Trophoblast cell (in vitro differentiated cells and primary cell): ENCODE results near the gene PARD6B.
"Not testable (repeated sequence)": the region's sequence is repeated elsewhere in the genome, so short reads cannot be mapped to it uniquely, and the experiment has no call there.

Experiments
- DNase-seq, 2 donors: peaks; one replicate each; pipeline ENCODE4 v3.0.0-alpha.2; 2016
- H2AFZ ChIP-seq: 2 replicates; pipeline ENCODE4 v1.6.1; 2013; ENCODE audit warnings: low read length, moderate library complexity, mild to moderate bottlenecking; ENCODE audit not compliant: insufficient read depth, poor library complexity
- H2AK5ac ChIP-seq: 2 replicates; pipeline ENCODE4 v1.6.1; 2013; ENCODE audit warnings: mild to moderate bottlenecking, low read length
- H2BK120ac ChIP-seq: 2 replicates; pipeline ENCODE4 v1.6.1; 2013; ENCODE audit warnings: low read length, mild to moderate bottlenecking, moderate library complexity; ENCODE audit not compliant: insufficient read depth, poor library complexity
- H2BK12ac ChIP-seq: 2 replicates; pipeline ENCODE4 v1.6.1; 2013; ENCODE audit warnings: mild to moderate bottlenecking, low read length, moderate library complexity
- H2BK5ac ChIP-seq: 2 replicates; pipeline ENCODE4 v1.6.1; 2013; ENCODE audit warnings: low read length, low read depth, moderate library complexity, mild to moderate bottlenecking; ENCODE audit not compliant: poor library complexity
- H3K14ac ChIP-seq: 2 replicates; pipeline ENCODE4 v1.6.1; 2013; ENCODE audit warnings: mild to moderate bottlenecking, low read length
- H3K18ac ChIP-seq: 2 replicates; pipeline ENCODE4 v1.6.1; 2013; ENCODE audit warnings: mild to moderate bottlenecking, low read length
- H3K23ac ChIP-seq: 2 replicates; pipeline ENCODE4 v1.6.1; 2013; ENCODE audit warnings: low read length
- H3K27ac ChIP-seq: 2 replicates; pipeline ENCODE4 v1.5.1; 2013; ENCODE audit warnings: low read depth, mild to moderate bottlenecking, inconsistent platforms, low read length, moderate library complexity
- H3K27me3 ChIP-seq: 2 replicates; pipeline ENCODE4 v1.6.1; 2013; ENCODE audit warnings: inconsistent platforms, mild to moderate bottlenecking, low read length, moderate library complexity; ENCODE audit not compliant: insufficient read depth
- H3K36me3 ChIP-seq, 2 experiments: 1 replicate in 1 of 2; 2 replicates in 1 of 2; pipeline ENCODE4 v1.6.1; 2013; ENCODE audit warnings: low read length in 2 of 2, mild to moderate bottlenecking in 2 of 2, moderate library complexity in 1 of 2; ENCODE audit not compliant: insufficient read depth in 2 of 2, control insufficient read depth in 1 of 2
- H3K4ac ChIP-seq: 2 replicates; pipeline ENCODE4 v1.6.1; 2013; ENCODE audit warnings: low read depth, mild to moderate bottlenecking, low read length, moderate library complexity
- H3K4me1 ChIP-seq, 2 experiments: 1 replicate in 1 of 2; 2 replicates in 1 of 2; pipeline ENCODE4 v1.6.1; 2013; ENCODE audit warnings: low read length in 2 of 2, mild to moderate bottlenecking in 2 of 2, moderate library complexity in 1 of 2; ENCODE audit not compliant: insufficient read depth in 2 of 2, control insufficient read depth in 1 of 2
- H3K4me2 ChIP-seq: 2 replicates; pipeline ENCODE4 v1.6.1; 2013; ENCODE audit warnings: inconsistent platforms, mild to moderate bottlenecking, low read length, moderate library complexity
- H3K4me3 ChIP-seq: 2 replicates; pipeline ENCODE4 v1.5.1; 2013; ENCODE audit warnings: mild to moderate bottlenecking, low read depth, low read length, inconsistent platforms
- H3K79me1 ChIP-seq: one replicate; pipeline ENCODE4 v1.6.1; 2013; ENCODE audit warnings: low read length
- H3K79me2 ChIP-seq: 2 replicates; pipeline ENCODE4 v1.6.1; 2013; ENCODE audit warnings: low read length, mild to moderate bottlenecking; ENCODE audit not compliant: control insufficient read depth, insufficient read depth, poor library complexity
- H3K9ac ChIP-seq: 2 replicates; pipeline ENCODE4 v1.6.1; 2013; ENCODE audit warnings: mild to moderate bottlenecking, low read length
- H3K9me3 ChIP-seq: 2 replicates; pipeline ENCODE4 v1.6.1; 2013; ENCODE audit warnings: low read depth, mild to moderate bottlenecking, control low read depth, inconsistent platforms, low read length; ENCODE audit not compliant: insufficient read depth
- H4K12ac ChIP-seq: 2 replicates; pipeline ENCODE4 v1.6.1; 2013; ENCODE audit warnings: low read depth, mild to moderate bottlenecking, low read length, moderate library complexity
- H4K8ac ChIP-seq: 2 replicates; pipeline ENCODE4 v1.6.1; 2013; ENCODE audit warnings: low read depth, mild to moderate bottlenecking, low read length, moderate library complexity
- H4K91ac ChIP-seq: one replicate; pipeline ENCODE4 v1.6.1; 2013; ENCODE audit warnings: low read depth, mild to moderate bottlenecking, low read length, moderate library complexity
- WGBS: extraction: QIAGEN DNeasy Blood & Tissue Kit; methylation state at CpG from one replicate; pipeline ENCODE4 v1.1.7; 2013; ENCODE audit warnings: missing lambda C conversion rate; ENCODE audit not compliant: insufficient read length, insufficient coverage; ENCODE audit errors: extremely low coverage; 5-methylcytosine and 5-hydroxymethylcytosine counted together

Gene PARD6B

GRCh38 chr20:50800986-50801746 is 69.8 kb downstream of the PARD6B start:
- not testable (repeated sequence) for H4K91ac ChIP-seq, H3K18ac ChIP-seq, DNase-seq, H3K27me3 ChIP-seq, H3K79me1 ChIP-seq, H4K12ac ChIP-seq, H3K4me3 ChIP-seq, H3K14ac ChIP-seq, H2AK5ac ChIP-seq, H2BK5ac ChIP-seq, H3K79me2 ChIP-seq, H2AFZ ChIP-seq, H3K23ac ChIP-seq, H3K36me3 ChIP-seq, H3K4me2 ChIP-seq, H2BK12ac ChIP-seq, H3K9ac ChIP-seq, H3K9me3 ChIP-seq, H4K8ac ChIP-seq, H3K4me1 ChIP-seq, H3K27ac ChIP-seq, H3K4ac ChIP-seq, H2BK120ac ChIP-seq
- WGBS = no CpG with 5 or more reads among the region's 13 CpGs

GRCh38 chr20:50801747-50802125 is 70.4 kb downstream of the PARD6B start:
- Histone ChIP-seq H2BK5ac (no peak overlapping the region), H3K9me3 (no peaks in the 10 kb centered on the region), H3K27ac (no peak overlapping the region), H2BK120ac (no peak overlapping the region), H3K14ac (no peak overlapping the region), H4K12ac (no peak overlapping the region), H3K79me2 (no peaks in the 10 kb centered on the region), H3K79me1 (no peaks in the 10 kb centered on the region), H3K4ac (no peak overlapping the region), H3K4me2 (no peak overlapping the region), H4K8ac (no peak overlapping the region), H2AFZ (no peak overlapping the region), H3K36me3 (no peaks in the 10 kb centered on the region), H3K4me1 (no peaks in the 10 kb centered on the region), H2AK5ac (no peak overlapping the region), H2BK12ac (no peak overlapping the region), H3K18ac (no peak overlapping the region), H3K27me3 (no peaks in the 10 kb centered on the region), H3K9ac (no peak overlapping the region), H3K23ac (no peak overlapping the region), H4K91ac (no peak overlapping the region), H3K4me3 (no peak overlapping the region)
- DNase-seq = no peak
- no CpG with 5 or more reads among the region's 5 CpGs for WGBS

GRCh38 chr20:50802289-50802688 is 70.9 kb downstream of the PARD6B start:
- Histone ChIP-seq H3K36me3 (no peaks in the 10 kb centered on the region), H3K4me3 (no peak overlapping the region), H3K27ac (no peak overlapping the region), H3K4ac (no peak overlapping the region), H4K91ac (no peak overlapping the region), H3K79me2 (no peaks in the 10 kb centered on the region), H3K9me3 (no peaks in the 10 kb centered on the region), H3K9ac (no peak overlapping the region), H2AFZ (no peak overlapping the region), H2BK120ac (no peak overlapping the region), H4K8ac (no peak overlapping the region), H3K23ac (no peak overlapping the region), H3K4me1 (no peaks in the 10 kb centered on the region), H4K12ac (no peak overlapping the region), H2BK12ac (no peak overlapping the region), H3K4me2 (no peak overlapping the region), H3K27me3 (no peaks in the 10 kb centered on the region), H3K18ac (no peak overlapping the region), H3K79me1 (no peaks in the 10 kb centered on the region), H3K14ac (no peak overlapping the region), H2AK5ac (no peak overlapping the region), H2BK5ac (no peak overlapping the region)
- WGBS = no CpG with 5 or more reads among the region's 8 CpGs
- DNase-seq = no peak

GRCh38 chr20:50804437-50805348 is 73.3 kb downstream of the PARD6B start:
- Histone ChIP-seq H3K4me2 (no peak overlapping the region), H3K9me3 (no peaks in the 10 kb centered on the region), H3K4ac (no peak overlapping the region), H3K36me3 (no peaks in the 10 kb centered on the region), H3K79me1 (no peaks in the 10 kb centered on the region), H2AFZ (no peak overlapping the region), H2BK12ac (no peak overlapping the region), H3K79me2 (no peaks in the 10 kb centered on the region), H3K9ac (peak overlapping the region; percentile 64), H4K12ac (no peak overlapping the region), H2AK5ac (no peak overlapping the region), H3K27ac (no peak overlapping the region), H3K27me3 (no peaks in the 10 kb centered on the region), H3K4me3 (no peak overlapping the region), H3K14ac (no peak overlapping the region), H3K4me1 (no peaks in the 10 kb centered on the region), H4K8ac (no peak overlapping the region), H2BK5ac (no peak overlapping the region), H2BK120ac (no peak overlapping the region), H3K18ac (no peak overlapping the region), H3K23ac (no peak overlapping the region), H4K91ac (no peak overlapping the region)
- no CpG with 5 or more reads among the region's 11 CpGs for WGBS
- DNase-seq = peak in 1 of 2 donors; percentile 28
